GM18909 (cell line): ENCODE results near the gene KCTD7.
A peak's percentile ranks its signal among the peaks of the same experiment; 100 is the strongest.
"Not testable (repeated sequence)": the region's sequence is repeated elsewhere in the genome, so short reads cannot be mapped to it uniquely, and the experiment has no call there.

ENCODE experiments used
- ATAC-seq: cut with Tn5 transposase; IDR thresholded peaks from one replicate; pipeline ENCODE4 v1.9.1; 2021; ENCODE audit warnings: mild to moderate bottlenecking; ENCODE audit not compliant: unreplicated experiment, poor library complexity

The KCTD7 gene

GRCh38 chr7:66673124-66673640 is 44.5 kb downstream of the KCTD7 start:
- not testable (repeated sequence) for ATAC-seq

- ATAC-seq: no peak
Measured at GRCh38 chr7:66679633-66680244, 51.1 kb downstream of the KCTD7 start.

- peak; percentile 96 for ATAC-seq
Measured at GRCh38 chr7:66681491-66682349, 53.0 kb downstream of the KCTD7 start.

GRCh38 chr7:66682350-66683093 is 53.8 kb downstream of the KCTD7 start:
- ATAC-seq: peak; percentile 29

GRCh38 chr7:66683094-66683769 is 54.6 kb downstream of the KCTD7 start:
- ATAC-seq: not testable (repeated sequence)

GRCh38 chr7:66683770-66684123 is 55.1 kb downstream of the KCTD7 start:
- ATAC-seq: no peak

- ATAC-seq: not testable (repeated sequence)
Measured at GRCh38 chr7:66685663-66686062, 57.0 kb downstream of the KCTD7 start.

- no peak for ATAC-seq
Measured at GRCh38 chr7:66687186-66687585, 58.5 kb downstream of the KCTD7 start.

GRCh38 chr7:66687672-66688071 is 59.0 kb downstream of the KCTD7 start:
- ATAC-seq: not testable (repeated sequence)

- no peak for ATAC-seq
Measured at GRCh38 chr7:66689081-66689480, 60.4 kb downstream of the KCTD7 start.

- no peak for ATAC-seq
Measured at GRCh38 chr7:66693331-66693730, 64.7 kb downstream of the KCTD7 start.
